SK-N-SH treated with all-trans-retinoic acid at 6 μM for 48 hours (cell line): Measurements from ENCODE around the gene CD40LG.

Source experiments
- ATAC-seq: fragments of 200-7000 bp; cut with Tn5 transposase; 3 replicates; pipeline ENCODE4 v1.9.1; 2020; ENCODE audit warnings: mild to moderate bottlenecking, moderate library complexity
- BACH2 ChIP-seq: fragments of 250-450 bp; sonication (Bioruptor Pico); IDR thresholded peaks from 2 replicates; pipeline ENCODE4 v1.9.0; 2021; ENCODE audit warnings: mild to moderate bottlenecking, borderline replicate concordance
- CSDC2 ChIP-seq: fragments of 250-450 bp; sonication (Bioruptor Pico); IDR thresholded peaks from 2 replicates; pipeline ENCODE4 v1.5.0; 2020; ENCODE audit warnings: mild to moderate bottlenecking, moderate library complexity
- ESRRG ChIP-seq: fragments of 250-450 bp; sonication (Bioruptor Pico); IDR thresholded peaks from 2 replicates; pipeline ENCODE4 v1.6.1; 2021; ENCODE audit warnings: mild to moderate bottlenecking
- GLIS3 ChIP-seq: fragments of 250-450 bp; sonication (Bioruptor Pico); IDR thresholded peaks from 2 replicates; pipeline ENCODE4 v1.5.0; 2020; ENCODE audit warnings: mild to moderate bottlenecking, moderate library complexity
- OSR1 ChIP-seq: fragments of 250-450 bp; sonication (Bioruptor Pico); IDR thresholded peaks from 2 replicates; pipeline ENCODE4 v1.8.0; 2022; ENCODE audit warnings: moderate library complexity, mild to moderate bottlenecking, inconsistent platforms
- PPARA ChIP-seq: fragments of 250-450 bp; sonication (Bioruptor Pico); IDR thresholded peaks from 2 replicates; pipeline ENCODE4 v1.5.0; 2020; ENCODE audit warnings: mild to moderate bottlenecking, borderline replicate concordance
- RARB ChIP-seq: fragments of 250-450 bp; sonication (Bioruptor Pico); IDR thresholded peaks from 2 replicates; pipeline ENCODE4 v1.8.0; 2021; ENCODE audit warnings: mild to moderate bottlenecking, moderate library complexity
- SNAI2 ChIP-seq: fragments of 250-450 bp; sonication (Bioruptor Pico); IDR thresholded peaks from 2 replicates; pipeline ENCODE4 v1.5.0; 2020; ENCODE audit warnings: mild to moderate bottlenecking, moderate library complexity
- TCF4 ChIP-seq: fragments of 250-450 bp; sonication (Bioruptor Pico); IDR thresholded peaks from 2 replicates; pipeline ENCODE4 v1.8.0; 2021; ENCODE audit warnings: mild to moderate bottlenecking, moderate library complexity, borderline replicate concordance
- TOX ChIP-seq: fragments of 250-450 bp; sonication (Bioruptor Pico); IDR thresholded peaks from 2 replicates; pipeline ENCODE4 v1.8.0; 2021; ENCODE audit warnings: mild to moderate bottlenecking, moderate library complexity, borderline replicate concordance
- ZC3H10 ChIP-seq: fragments of 250-450 bp; sonication (Bioruptor Pico); IDR thresholded peaks from 2 replicates; pipeline ENCODE4 v1.5.1; 2021; ENCODE audit warnings: mild to moderate bottlenecking, moderate library complexity
- ZFP3 ChIP-seq: fragments of 250-450 bp; sonication (Bioruptor Pico); IDR thresholded peaks from 2 replicates; pipeline ENCODE4 v1.5.0; 2020; ENCODE audit warnings: mild to moderate bottlenecking, moderate library complexity
- ZFP30 ChIP-seq: fragments of 450-650 bp; formaldehyde crosslinking; IDR thresholded peaks from 2 replicates; pipeline ENCODE4 v1.5.0; 2022; ENCODE audit warnings: mild to moderate bottlenecking, moderate library complexity
- ZNF565 ChIP-seq: fragments of 450-650 bp; formaldehyde crosslinking; conservative IDR thresholded peaks from 2 replicates; pipeline ENCODE4 v1.5.0; 2020; ENCODE audit warnings: low read depth, mild to moderate bottlenecking, moderate library complexity
- ZNF70 ChIP-seq: fragments of 450-650 bp; formaldehyde crosslinking; IDR thresholded peaks from 2 replicates; pipeline ENCODE4 v1.5.0; 2020; ENCODE audit warnings: mild to moderate bottlenecking, moderate library complexity
- TF ChIP-seq, protein P1 (sequence below): fragments of 250-450 bp; sonication (Bioruptor Pico); IDR thresholded peaks from 2 replicates; pipeline ENCODE4 v1.5.0; 2020; ENCODE audit warnings: mild to moderate bottlenecking, moderate library complexity
- TF ChIP-seq, protein P2 (sequence below): fragments of 250-450 bp; sonication (Bioruptor Pico); IDR thresholded peaks from 2 replicates; pipeline ENCODE4 v1.5.1; 2021; ENCODE audit warnings: mild to moderate bottlenecking, moderate library complexity
- TF ChIP-seq, protein P3 (sequence below): fragments of 250-450 bp; sonication (Bioruptor Pico); IDR thresholded peaks from 2 replicates; pipeline ENCODE4 v1.8.0; 2021; ENCODE audit warnings: low read depth, mild to moderate bottlenecking, moderate library complexity, borderline replicate concordance
- TF ChIP-seq, protein P4 (sequence below): fragments of 250-450 bp; sonication (Bioruptor Pico); IDR thresholded peaks from 2 replicates; pipeline ENCODE4 v1.5.1; 2020; ENCODE audit warnings: low read depth, mild to moderate bottlenecking, moderate library complexity
- TF ChIP-seq, protein P5 (sequence below): fragments of 250-450 bp; sonication (Bioruptor Pico); IDR thresholded peaks from 2 replicates; pipeline ENCODE4 v1.8.0; 2020; ENCODE audit warnings: mild to moderate bottlenecking, moderate library complexity, borderline replicate concordance

The CD40LG gene

DNA sequence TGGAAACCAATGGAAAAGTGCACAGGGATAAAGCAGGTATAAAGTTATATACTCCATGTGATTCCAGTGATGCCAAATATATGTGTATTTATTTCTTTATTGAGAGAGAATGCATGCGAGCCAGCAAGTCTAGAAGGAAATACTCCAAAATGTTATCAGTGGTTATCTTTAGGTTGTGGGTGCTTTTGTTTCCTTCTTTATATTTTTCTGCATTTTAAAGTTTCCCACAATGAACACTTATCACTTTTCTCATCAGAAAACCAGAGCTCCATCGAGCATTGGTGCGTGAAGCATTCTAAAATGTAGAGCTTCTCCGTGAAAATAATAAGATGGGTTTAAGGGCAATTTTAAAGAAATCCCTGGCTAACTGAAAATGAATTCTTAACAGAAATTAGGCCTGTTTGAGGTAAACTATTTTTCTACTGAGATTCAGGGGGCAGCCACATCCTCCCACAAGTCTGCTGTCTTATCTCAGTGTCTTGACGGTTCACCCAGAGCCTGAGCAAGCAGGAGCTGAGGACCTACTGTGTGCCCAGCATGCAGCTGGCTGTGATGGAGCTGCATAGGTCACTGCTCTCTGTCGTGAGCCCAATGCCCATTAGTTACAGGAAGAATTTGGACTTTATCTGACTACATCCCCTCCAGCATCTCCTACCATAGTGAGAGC, 18.7 kb upstream of the CD40LG start:
- no peak for TF ChIP-seq ZFP30 (CRISPR knock-in tag)
- no peak for TF ChIP-seq PPARA (CRISPR knock-in tag)
- TF ChIP-seq, protein P1, sequence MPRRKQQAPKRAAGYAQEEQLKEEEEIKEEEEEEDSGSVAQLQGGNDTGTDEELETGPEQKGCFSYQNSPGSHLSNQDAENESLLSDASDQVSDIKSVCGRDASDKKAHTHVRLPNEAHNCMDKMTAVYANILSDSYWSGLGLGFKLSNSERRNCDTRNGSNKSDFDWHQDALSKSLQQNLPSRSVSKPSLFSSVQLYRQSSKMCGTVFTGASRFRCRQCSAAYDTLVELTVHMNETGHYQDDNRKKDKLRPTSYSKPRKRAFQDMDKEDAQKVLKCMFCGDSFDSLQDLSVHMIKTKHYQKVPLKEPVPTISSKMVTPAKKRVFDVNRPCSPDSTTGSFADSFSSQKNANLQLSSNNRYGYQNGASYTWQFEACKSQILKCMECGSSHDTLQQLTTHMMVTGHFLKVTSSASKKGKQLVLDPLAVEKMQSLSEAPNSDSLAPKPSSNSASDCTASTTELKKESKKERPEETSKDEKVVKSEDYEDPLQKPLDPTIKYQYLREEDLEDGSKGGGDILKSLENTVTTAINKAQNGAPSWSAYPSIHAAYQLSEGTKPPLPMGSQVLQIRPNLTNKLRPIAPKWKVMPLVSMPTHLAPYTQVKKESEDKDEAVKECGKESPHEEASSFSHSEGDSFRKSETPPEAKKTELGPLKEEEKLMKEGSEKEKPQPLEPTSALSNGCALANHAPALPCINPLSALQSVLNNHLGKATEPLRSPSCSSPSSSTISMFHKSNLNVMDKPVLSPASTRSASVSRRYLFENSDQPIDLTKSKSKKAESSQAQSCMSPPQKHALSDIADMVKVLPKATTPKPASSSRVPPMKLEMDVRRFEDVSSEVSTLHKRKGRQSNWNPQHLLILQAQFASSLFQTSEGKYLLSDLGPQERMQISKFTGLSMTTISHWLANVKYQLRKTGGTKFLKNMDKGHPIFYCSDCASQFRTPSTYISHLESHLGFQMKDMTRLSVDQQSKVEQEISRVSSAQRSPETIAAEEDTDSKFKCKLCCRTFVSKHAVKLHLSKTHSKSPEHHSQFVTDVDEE = no peak
- TF ChIP-seq OSR1 = no peak
- no peak for TF ChIP-seq ESRRG (CRISPR knock-in tag)
- TF ChIP-seq, protein P2, sequence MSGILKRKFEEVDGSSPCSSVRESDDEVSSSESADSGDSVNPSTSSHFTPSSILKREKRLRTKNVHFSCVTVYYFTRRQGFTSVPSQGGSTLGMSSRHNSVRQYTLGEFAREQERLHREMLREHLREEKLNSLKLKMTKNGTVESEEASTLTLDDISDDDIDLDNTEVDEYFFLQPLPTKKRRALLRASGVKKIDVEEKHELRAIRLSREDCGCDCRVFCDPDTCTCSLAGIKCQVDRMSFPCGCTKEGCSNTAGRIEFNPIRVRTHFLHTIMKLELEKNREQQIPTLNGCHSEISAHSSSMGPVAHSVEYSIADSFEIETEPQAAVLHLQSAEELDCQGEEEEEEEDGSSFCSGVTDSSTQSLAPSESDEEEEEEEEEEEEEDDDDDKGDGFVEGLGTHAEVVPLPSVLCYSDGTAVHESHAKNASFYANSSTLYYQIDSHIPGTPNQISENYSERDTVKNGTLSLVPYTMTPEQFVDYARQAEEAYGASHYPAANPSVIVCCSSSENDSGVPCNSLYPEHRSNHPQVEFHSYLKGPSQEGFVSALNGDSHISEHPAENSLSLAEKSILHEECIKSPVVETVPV (CRISPR knock-in tag) = no peak
- TF ChIP-seq ZNF70 (CRISPR knock-in tag) = no peak
- TF ChIP-seq, protein P3, sequence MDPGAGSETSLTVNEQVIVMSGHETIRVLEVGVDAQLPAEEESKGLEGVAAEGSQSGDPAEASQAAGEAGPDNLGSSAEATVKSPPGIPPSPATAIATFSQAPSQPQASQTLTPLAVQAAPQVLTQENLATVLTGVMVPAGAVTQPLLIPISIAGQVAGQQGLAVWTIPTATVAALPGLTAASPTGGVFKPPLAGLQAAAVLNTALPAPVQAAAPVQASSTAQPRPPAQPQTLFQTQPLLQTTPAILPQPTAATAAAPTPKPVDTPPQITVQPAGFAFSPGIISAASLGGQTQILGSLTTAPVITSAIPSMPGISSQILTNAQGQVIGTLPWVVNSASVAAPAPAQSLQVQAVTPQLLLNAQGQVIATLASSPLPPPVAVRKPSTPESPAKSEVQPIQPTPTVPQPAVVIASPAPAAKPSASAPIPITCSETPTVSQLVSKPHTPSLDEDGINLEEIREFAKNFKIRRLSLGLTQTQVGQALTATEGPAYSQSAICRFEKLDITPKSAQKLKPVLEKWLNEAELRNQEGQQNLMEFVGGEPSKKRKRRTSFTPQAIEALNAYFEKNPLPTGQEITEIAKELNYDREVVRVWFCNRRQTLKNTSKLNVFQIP (CRISPR knock-in tag) = no peak
- TF ChIP-seq RARB (CRISPR knock-in tag) = no peak
- TF ChIP-seq GLIS3 = no peak
- TF ChIP-seq CSDC2 (CRISPR knock-in tag) = no peak
- TF ChIP-seq TOX = no peak
- no peak for TF ChIP-seq BACH2
- TF ChIP-seq, protein P4, sequence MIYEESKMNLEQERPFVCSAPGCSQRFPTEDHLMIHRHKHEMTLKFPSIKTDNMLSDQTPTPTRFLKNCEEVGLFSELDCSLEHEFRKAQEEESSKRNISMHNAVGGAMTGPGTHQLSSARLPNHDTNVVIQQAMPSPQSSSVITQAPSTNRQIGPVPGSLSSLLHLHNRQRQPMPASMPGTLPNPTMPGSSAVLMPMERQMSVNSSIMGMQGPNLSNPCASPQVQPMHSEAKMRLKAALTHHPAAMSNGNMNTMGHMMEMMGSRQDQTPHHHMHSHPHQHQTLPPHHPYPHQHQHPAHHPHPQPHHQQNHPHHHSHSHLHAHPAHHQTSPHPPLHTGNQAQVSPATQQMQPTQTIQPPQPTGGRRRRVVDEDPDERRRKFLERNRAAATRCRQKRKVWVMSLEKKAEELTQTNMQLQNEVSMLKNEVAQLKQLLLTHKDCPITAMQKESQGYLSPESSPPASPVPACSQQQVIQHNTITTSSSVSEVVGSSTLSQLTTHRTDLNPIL (CRISPR knock-in tag) = no peak
- TF ChIP-seq ZFP3 (CRISPR knock-in tag) = no peak
- TF ChIP-seq, protein P5, sequence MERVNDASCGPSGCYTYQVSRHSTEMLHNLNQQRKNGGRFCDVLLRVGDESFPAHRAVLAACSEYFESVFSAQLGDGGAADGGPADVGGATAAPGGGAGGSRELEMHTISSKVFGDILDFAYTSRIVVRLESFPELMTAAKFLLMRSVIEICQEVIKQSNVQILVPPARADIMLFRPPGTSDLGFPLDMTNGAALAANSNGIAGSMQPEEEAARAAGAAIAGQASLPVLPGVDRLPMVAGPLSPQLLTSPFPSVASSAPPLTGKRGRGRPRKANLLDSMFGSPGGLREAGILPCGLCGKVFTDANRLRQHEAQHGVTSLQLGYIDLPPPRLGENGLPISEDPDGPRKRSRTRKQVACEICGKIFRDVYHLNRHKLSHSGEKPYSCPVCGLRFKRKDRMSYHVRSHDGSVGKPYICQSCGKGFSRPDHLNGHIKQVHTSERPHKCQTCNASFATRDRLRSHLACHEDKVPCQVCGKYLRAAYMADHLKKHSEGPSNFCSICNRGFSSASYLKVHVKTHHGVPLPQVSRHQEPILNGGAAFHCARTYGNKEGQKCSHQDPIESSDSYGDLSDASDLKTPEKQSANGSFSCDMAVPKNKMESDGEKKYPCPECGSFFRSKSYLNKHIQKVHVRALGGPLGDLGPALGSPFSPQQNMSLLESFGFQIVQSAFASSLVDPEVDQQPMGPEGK (CRISPR knock-in tag) = no peak
- ATAC-seq = no peak

DNA sequence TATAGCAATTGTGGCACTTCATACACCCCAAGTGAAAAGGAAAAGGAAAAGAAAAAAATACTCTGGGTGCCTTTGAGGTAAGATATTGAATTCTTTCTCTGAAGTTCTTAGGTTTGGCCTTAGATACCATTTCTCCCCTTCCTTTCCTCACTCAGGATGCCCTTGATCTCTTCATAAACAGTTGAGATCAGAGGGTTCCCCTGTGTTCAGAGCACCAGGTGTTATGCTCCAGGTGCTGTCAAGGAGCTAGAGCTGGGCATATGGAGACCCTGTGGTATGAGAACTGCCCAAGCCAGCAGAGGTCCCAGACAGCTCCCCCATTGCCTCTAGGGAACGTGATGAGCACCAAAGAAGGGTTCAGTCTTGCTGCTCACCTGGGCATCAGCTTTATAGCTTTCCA, 17.1 kb upstream of the CD40LG start:
- TF ChIP-seq ZNF565 (CRISPR knock-in tag) = no peak
- no peak for ATAC-seq

DNA sequence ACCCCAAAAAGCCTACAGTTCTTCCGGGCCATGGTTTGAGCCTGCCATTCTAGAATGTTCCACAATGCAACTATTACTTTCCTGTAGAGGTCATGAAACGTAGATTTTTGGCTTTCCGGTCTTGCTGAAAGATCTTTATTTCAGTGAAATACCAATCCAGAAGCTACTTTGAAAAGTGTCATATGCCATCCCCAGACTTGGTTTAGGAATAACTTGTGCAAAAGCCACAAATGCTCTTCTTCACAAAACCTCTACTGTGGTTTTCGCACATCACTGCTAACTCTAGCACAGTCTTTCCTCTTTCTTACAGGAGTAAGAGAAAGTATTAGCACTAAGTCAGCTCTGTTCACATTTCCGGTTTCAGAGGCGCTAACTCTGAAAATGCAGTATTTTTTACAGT, 12.7 kb upstream of the CD40LG start:
- TF ChIP-seq TCF4 (CRISPR knock-in tag) = no peak
- TF ChIP-seq ZNF565 (CRISPR knock-in tag) = no peak
- TF ChIP-seq, protein P4 (CRISPR knock-in tag) = no peak
- no peak for TF ChIP-seq BACH2
- TF ChIP-seq ESRRG (CRISPR knock-in tag) = no peak
- no peak for TF ChIP-seq ZC3H10
- TF ChIP-seq TOX = no peak
- no peak for TF ChIP-seq GLIS3
- no peak for TF ChIP-seq ZFP3 (CRISPR knock-in tag)
- TF ChIP-seq ZNF70 (CRISPR knock-in tag) = no peak
- no peak for TF ChIP-seq SNAI2 (CRISPR knock-in tag)
- TF ChIP-seq, protein P2 (CRISPR knock-in tag) = no peak
- TF ChIP-seq, protein P5 (CRISPR knock-in tag) = no peak
- no peak for ATAC-seq
